CD8-positive, alpha-beta memory T cell (primary cell): ENCODE data around the gene TMCC2. TPM values are rescaled to one million over a fixed set of nuclear protein-coding genes. Genes with fewer than 3 reads are reported as not detected.

Experiments used
- CTCF ChIA-PET: fragments of 350-600 bp; sonication (Branson Sonifier 250); formaldehyde crosslinking; loops from one replicate; lab custom pipeline; 2021; ENCODE audit warnings: antibody characterized with exemption; lab: Charles Lee
- POLR2A ChIA-PET: fragments of 350-600 bp; sonication (Branson Sonifier 250); formaldehyde crosslinking; loops from one replicate; lab custom pipeline; 2021; ENCODE audit warnings: antibody characterized with exemption; lab: Charles Lee
- DNase-seq, 5 donors: peaks; one replicate each; pipeline versions ENCODE4 v3.0.0 to v3.0.0-alpha.2; 2020 to 2022; ENCODE audit warnings: mixed read lengths in 1 of 5
- H3K27ac ChIP-seq: one replicate; pipeline ENCODE4 v1.7.0; 2013; ENCODE audit warnings: low read depth, mild to moderate bottlenecking, low read length, moderate library complexity
- H3K27me3 ChIP-seq: 2 replicates; pipeline ENCODE4 v1.7.0; 2013; ENCODE audit warnings: low read length, mild to moderate bottlenecking; ENCODE audit not compliant: insufficient read depth, poor library complexity, severe bottlenecking
- H3K36me3 ChIP-seq: 2 replicates; pipeline ENCODE4 v1.7.0; 2013; ENCODE audit warnings: mild to moderate bottlenecking, low read length, moderate library complexity; ENCODE audit not compliant: insufficient read depth
- H3K4me1 ChIP-seq: 2 replicates; pipeline ENCODE4 v1.7.0; 2013; ENCODE audit warnings: mild to moderate bottlenecking, low read length, moderate library complexity; ENCODE audit not compliant: insufficient read depth
- H3K4me3 ChIP-seq: 2 replicates; pipeline ENCODE4 v1.7.0; 2013; ENCODE audit warnings: mild to moderate bottlenecking, low read length
- H3K9me3 ChIP-seq: 2 replicates; pipeline ENCODE4 v1.7.0; 2013; ENCODE audit warnings: mild to moderate bottlenecking, low read length
- H3K27ac Mint-ChIP-seq, 8 donors: one replicate each; pipeline ENCODE4 v1.8.0; 2020 to 2021; ENCODE audit warnings: mixed read lengths in 8 of 8, mild to moderate bottlenecking in 6 of 8, inconsistent platforms in 3 of 8, moderate library complexity in 3 of 8
- H3K27me3 Mint-ChIP-seq, 2 donors: one replicate each; pipeline ENCODE4 v1.8.0; 2020 to 2021; ENCODE audit warnings: mixed read lengths in 2 of 2, mild to moderate bottlenecking in 1 of 2, moderate library complexity in 1 of 2
- H3K36me3 Mint-ChIP-seq, 3 donors: one replicate each; pipeline ENCODE4 v1.8.0; 2020 to 2021; ENCODE audit warnings: mixed read lengths in 3 of 3, inconsistent platforms in 1 of 3, mild to moderate bottlenecking in 1 of 3
- H3K4me1 Mint-ChIP-seq, 3 donors: one replicate each; pipeline ENCODE4 v1.8.0; 2020 to 2021; ENCODE audit warnings: mixed read lengths in 3 of 3, inconsistent platforms in 1 of 3, mild to moderate bottlenecking in 1 of 3
- H3K4me3 Mint-ChIP-seq, 7 donors: one replicate each; pipeline ENCODE4 v1.8.0; 2020 to 2021; ENCODE audit warnings: mixed read lengths in 7 of 7, mild to moderate bottlenecking in 6 of 7, moderate library complexity in 4 of 7, inconsistent platforms in 2 of 7
- H3K9me3 Mint-ChIP-seq, 5 donors: one replicate each; pipeline ENCODE4 v1.8.0; 2020 to 2022; ENCODE audit warnings: mixed read lengths in 5 of 5, mild to moderate bottlenecking in 3 of 5, moderate library complexity in 2 of 5, inconsistent platforms in 1 of 5
- polyA plus RNA-seq: library from polyadenylated mRNA; unstranded; fragments of 300-500 nt; fragmentation: Illumina TruSeq; gene quantifications from one replicate; pipeline ENCODE4 v1.2.3, GENCODE V29; 2021
- total RNA-seq, 2 experiments: library from RNA; stranded (reverse); gene quantifications; one replicate each; pipeline ENCODE4 v1.2.3, GENCODE V29; 2021

Gene TMCC2
- total and polyA plus RNA-seq, 3 experiments from 2014 or later: 1.4 to 8.4 (median 7.1) TPM

DNA sequence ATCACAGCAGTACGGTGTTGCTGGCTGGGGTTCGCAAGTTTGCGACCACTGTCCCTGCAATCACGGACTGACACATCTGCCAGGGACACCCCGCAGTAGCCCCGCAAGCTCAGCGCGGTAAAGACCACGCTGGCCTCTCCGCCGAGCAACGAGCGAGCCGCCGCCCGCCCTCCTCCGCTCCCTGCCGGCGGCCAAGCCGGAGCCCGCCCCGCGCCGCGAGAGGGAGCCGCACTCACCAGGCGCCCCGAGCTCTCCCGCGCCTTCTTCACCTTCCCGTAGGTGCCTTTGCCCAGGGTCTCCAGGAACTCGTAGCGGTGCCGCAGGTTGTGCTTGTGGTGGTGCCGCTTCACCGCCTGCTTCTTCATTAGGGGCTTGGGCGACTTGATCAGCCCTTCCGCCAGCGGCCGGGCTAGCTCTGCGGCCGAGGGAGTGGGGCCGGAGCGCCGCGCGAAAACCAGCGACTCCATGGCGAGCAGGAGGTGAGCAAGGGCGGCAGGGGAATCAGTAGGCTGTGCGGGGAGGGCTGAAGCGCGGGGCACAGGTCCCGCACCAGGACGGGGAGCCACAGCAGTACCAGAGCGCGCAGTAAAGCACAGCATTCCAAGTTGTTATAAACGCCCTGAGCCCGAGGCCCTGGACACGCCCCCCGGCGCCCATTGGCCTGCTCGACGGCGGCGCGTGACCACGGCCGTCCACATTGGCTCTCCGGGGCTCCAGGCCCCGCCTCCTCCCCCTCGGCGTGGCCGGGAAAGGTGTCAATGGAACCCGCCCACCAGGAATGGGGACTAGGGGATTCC, 93.6 kb downstream of the TMCC2 start, which contains the start of gene NUAK2:
NUAK2 (minus strand) TSS at position 584 of the 797 bp plus-strand sequence; CDS start at position 467, 117 bp downstream.
- peak; percentile 67 to 89 (median 82) for DNase-seq
- ChIA-PET CTCF (interaction anchor here (0.7 to 40.7 kb wide), 14 partner anchors 10 to 203 kb away, joined by 3 to 1351 read pairs (median 4); no protein-coding TSS in a partner anchor), POLR2A (interaction anchor here (0.8 to 7.1 kb wide), 5 partner anchors 22 to 47 kb away, joined by 6 to 86 read pairs (median 8); no protein-coding TSS in a partner anchor)
- Histone ChIP-seq H3K27me3 (no peaks in the 10 kb centered on the region), H3K4me3 (peak within 1 kb of the TSS; percentile 96), H3K4me1 (peaks cover 55% of the 10 kb centered on the region), H3K9me3 (no peaks in the 10 kb centered on the region), H3K27ac (peak within 1 kb of the TSS; percentile 48), H3K36me3 (no peaks in the 10 kb centered on the region)
- Mint-ChIP-seq H3K9me3 (no peaks in the 10 kb centered on the region), H3K4me1 (peaks cover 59 to 74% (median 74%) of the 10 kb centered on the region in 3 donors), H3K27me3 (peaks cover 0 to 4% of the 10 kb centered on the region in 2 donors), H3K4me3 (peak within 1 kb of the TSS; percentile 93 to 100 (median 96)), H3K36me3 (peaks cover 0 to 26% (median 2%) of the 10 kb centered on the region in 3 donors), H3K27ac (peak within 1 kb of the TSS; percentile 84 to 94 (median 89))

DNA sequence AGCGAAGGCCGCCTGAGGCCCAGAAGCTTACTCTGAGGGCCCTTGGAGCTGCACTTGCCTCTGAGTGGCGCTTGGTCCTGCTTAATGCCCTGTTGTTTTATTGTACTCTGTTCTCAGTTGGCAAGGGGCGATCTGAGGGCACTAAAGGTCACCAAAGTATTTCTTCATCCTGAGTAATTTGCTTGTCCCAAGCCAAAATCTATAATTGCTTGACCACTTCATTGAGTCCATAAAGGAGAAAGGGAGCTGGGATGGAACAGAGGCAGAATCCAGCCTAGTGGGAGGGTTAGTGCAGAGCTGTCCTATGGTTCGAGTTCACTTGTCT, 94.2 kb downstream of the TMCC2 start:
- Histone ChIP-seq H3K36me3 (no peaks in the 10 kb centered on the region), H3K27ac (no peak overlapping the region), H3K27me3 (peaks cover 4% of the 10 kb centered on the region), H3K4me1 (peaks cover 49% of the 10 kb centered on the region), H3K9me3 (no peaks in the 10 kb centered on the region), H3K4me3 (peak overlapping the region; percentile 96)
- Mint-ChIP-seq H3K9me3 (no peaks in the 10 kb centered on the region), H3K4me1 (peaks cover 56 to 69% (median 69%) of the 10 kb centered on the region in 3 donors), H3K36me3 (peaks cover 0 to 25% (median 2%) of the 10 kb centered on the region in 3 donors), H3K27ac (peak overlapping the region; percentile 60 to 92 (median 75)), H3K4me3 (peak overlapping the region; percentile 93 to 100 (median 96)), H3K27me3 (peaks cover 0 to 9% of the 10 kb centered on the region in 2 donors)
- ChIA-PET CTCF (interaction anchor here (0.7 to 40.7 kb wide), 10 partner anchors 10 to 203 kb away, joined by 3 to 1351 read pairs (median 4); no protein-coding TSS in a partner anchor), POLR2A (interaction anchor here (3.8 to 7.1 kb wide), 2 partner anchors 35 to 48 kb away, joined by 32 to 86 read pairs; no protein-coding TSS in a partner anchor)
- no peak for DNase-seq

Other genes with a start within 250 kb of the TMCC2 start
- not detected for gene CNTN2, start 184.7 kb upstream of the TMCC2 start, total RNA-seq
- gene CNTN2, start 184.7 kb upstream of the TMCC2 start, polyA plus RNA-seq: not detected
- 1 to 10 TPM; 2.9 to 4.6 TPM for gene TMEM81, start 143.5 kb upstream of the TMCC2 start, total RNA-seq
- 0.37 TPM for gene TMEM81, start 143.5 kb upstream of the TMCC2 start, polyA plus RNA-seq
- gene RBBP5, start 106.0 kb upstream of the TMCC2 start, total RNA-seq: 10 to 100 TPM; 27.5 to 30.8 TPM
- 20.8 TPM for gene RBBP5, start 106.0 kb upstream of the TMCC2 start, polyA plus RNA-seq
- gene DSTYK, start 16.2 kb upstream of the TMCC2 start, total RNA-seq: 10 to 100 TPM; 12.9 to 13.4 TPM
- 8.6 TPM for gene DSTYK, start 16.2 kb upstream of the TMCC2 start, polyA plus RNA-seq
- gene NUAK2, start 93.8 kb downstream of the TMCC2 start, total RNA-seq: 1 to 10 TPM; 4.5 to 4.7 TPM
- 32.1 TPM for gene NUAK2, start 93.8 kb downstream of the TMCC2 start, polyA plus RNA-seq
- not detected for gene KLHDC8A, start 129.0 kb downstream of the TMCC2 start, total RNA-seq
- gene KLHDC8A, start 129.0 kb downstream of the TMCC2 start, polyA plus RNA-seq: not detected
- under 1 TPM in 1 of 2 experiments, not detected in 1; 0.55 TPM for gene LEMD1, start 194.1 kb downstream of the TMCC2 start, total RNA-seq
- not detected for gene LEMD1, start 194.1 kb downstream of the TMCC2 start, polyA plus RNA-seq
- under 1 TPM in 1 of 2 experiments, not detected in 1; 0.09 TPM for gene BLACAT1, start 228.1 kb downstream of the TMCC2 start, total RNA-seq
- gene BLACAT1, start 228.1 kb downstream of the TMCC2 start, polyA plus RNA-seq: not detected